ENCODE results near the gene SELPLG. TPM values are rescaled to one million over a fixed set of nuclear protein-coding genes. Genes with fewer than 3 reads are reported as not detected.
A peak's percentile ranks its signal among the peaks of the same experiment; 100 is the strongest.

SELPLG gene
- total and polyA plus RNA-seq, 2 of the 4 experiments (the other 2 are of a cell fraction) = 3.2 to 10.8 TPM

DNA sequence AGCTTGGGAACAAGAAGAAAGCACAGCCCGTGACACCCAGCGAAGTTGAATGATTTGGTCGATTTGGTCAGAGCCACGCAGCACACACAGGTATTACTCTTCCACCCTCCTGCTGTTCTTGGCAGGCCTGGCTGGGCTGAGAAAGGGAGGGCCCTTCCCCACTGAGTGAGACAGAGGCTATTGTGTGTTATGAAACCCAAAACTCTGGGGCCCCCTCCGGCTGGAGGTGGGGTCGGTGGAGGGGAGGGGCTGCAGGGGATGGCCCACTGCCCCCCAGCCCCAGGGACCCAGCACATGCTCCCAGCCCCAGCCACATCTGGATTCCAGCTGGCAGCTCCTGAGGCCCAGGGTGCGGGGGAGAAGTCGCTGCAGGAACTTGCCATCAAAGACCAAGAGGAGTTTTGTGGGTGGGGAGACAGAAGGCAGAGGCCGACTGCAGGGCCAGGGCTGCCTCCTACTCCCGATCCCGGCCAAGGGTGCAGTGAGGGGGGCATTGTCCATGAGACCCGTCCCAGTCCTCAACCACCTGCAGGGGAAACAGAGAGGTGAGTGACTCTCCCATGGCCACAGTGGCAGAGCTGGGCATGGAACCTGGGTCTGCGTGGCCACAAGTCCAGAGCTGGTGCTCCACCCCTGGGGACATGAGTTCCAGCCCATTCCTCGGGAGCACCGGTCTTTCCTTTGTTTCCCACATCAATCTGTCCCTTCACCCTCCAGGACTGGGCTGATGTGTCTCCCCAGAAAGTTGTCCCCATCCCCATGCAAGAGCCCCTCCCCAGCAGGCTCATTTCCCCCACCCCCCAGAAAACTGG is 44.5 kb downstream of the SELPLG start:
- no peak overlapping the region for H2BK15ac ChIP-seq (ENCODE audit: low read depth, low read length)
- H2BK20ac ChIP-seq (ENCODE audit: low read depth, low read length) = no peak overlapping the region
- peak overlapping the region; percentile 23 for H2AK9ac ChIP-seq (replicated peaks; ENCODE audit: low read depth, low read length, poor library complexity)
- CTCF ChIA-PET = no interaction called here
- H3K9me1 ChIP-seq (ENCODE audit: insufficient read depth, low read length) = no peaks in the 10 kb centered on the region
- peaks cover 7% of the 10 kb centered on the region for H3K27me3 ChIP-seq (ENCODE audit: control insufficient read depth, insufficient read depth, low read length)
- POLR2A ChIA-PET (ENCODE audit: unreplicated experiment) = interaction anchor here (0.7 kb wide), 1 partner anchor 216 kb away, joined by 4 read pairs; no protein-coding TSS in a partner anchor
- 37% methylated on average over 5 of the region's 15 CpGs; no CpG with 5 or more reads in 1 of the 2 experiments for whole genome bisulfite sequencing, 2 experiments (ENCODE audit: extremely low coverage in 2 of 2, insufficient read length in 1 of 2)
- BruUV-seq (replicated peaks) = no TSS peak
- H3K4me1 ChIP-seq (ENCODE audit: control insufficient read depth, insufficient read depth, low read length) = peaks cover 8% of the 10 kb centered on the region; the same call in 1 of the 2 replicates
- no peak for DNase-seq
- no peaks in the 10 kb centered on the region for H3K79me1 ChIP-seq (ENCODE audit: low read depth in 1 of 2, low read length in 2 of 2)
- H2AFZ ChIP-seq (replicated peaks; ENCODE audit: low read length, poor library complexity) = peak overlapping the region; percentile 74
- H4K20me1 ChIP-seq (ENCODE audit: insufficient read depth, low read length) = no peaks in the 10 kb centered on the region
- no peaks in the 10 kb centered on the region for H3K9me3 ChIP-seq (ENCODE audit: control insufficient read depth, insufficient read depth, low read length)
- H3K14ac ChIP-seq (replicated peaks; ENCODE audit: low read depth, low read length) = no peak overlapping the region
- in situ Hi-C loops (cut with MboI; ENCODE audit: low sequenced_read_pairs) (no loop called here), dilution Hi-C loops (cut with HindIII; ENCODE audit: low sequenced_read_pairs, unreplicated experiment) (no loop called here), intact Hi-C loops (cut with micrococcal nuclease) (no loop called here)
- no peak overlapping the region for H4K91ac ChIP-seq (ENCODE audit: insufficient read depth, low read depth, low read length)
- H4K8ac ChIP-seq (ENCODE audit: low read depth in 2 of 2, low read length in 2 of 2) = no peak overlapping the region
- H3K27ac ChIP-seq (ENCODE audit: insufficient read depth, low read length) = no peak overlapping the region
- H2AK5ac ChIP-seq (ENCODE audit: low read depth, low read length) = peak overlapping the region; percentile 25; the same call in 1 of the 2 replicates
- no peak overlapping the region for H3K4ac ChIP-seq (ENCODE audit: low read depth, low read length)
- no peak overlapping the region; the same call in 1 of the 2 replicates for H3K18ac ChIP-seq (ENCODE audit: low read depth, low read length)
- H4K5ac ChIP-seq (ENCODE audit: low read depth, low read length) = no peak overlapping the region
- no peak overlapping the region for H2BK5ac ChIP-seq (ENCODE audit: low read depth, low read length, poor library complexity, severe bottlenecking)
- H3K4me3 ChIP-seq (ENCODE audit: insufficient read depth, low read depth, low read length) = no peak overlapping the region
- peak overlapping the region; percentile 14; the same call in 1 of the 2 replicates for H3K4me2 ChIP-seq (ENCODE audit: low read depth, low read length)
- H3K56ac ChIP-seq (ENCODE audit: extremely low read depth, insufficient read depth, low read length) = no peak overlapping the region
- no peak overlapping the region for H2BK120ac ChIP-seq (ENCODE audit: low read depth, low read length)
- no peak overlapping the region for H3K23ac ChIP-seq (ENCODE audit: low read depth, low read length)
- peaks cover 2% of the 10 kb centered on the region; the same call in 1 of the 2 replicates for H3K36me3 ChIP-seq (ENCODE audit: control insufficient read depth, insufficient read depth, low read length)
- ATAC-seq (ENCODE audit: low read depth) = peak; percentile 60; the same call in 1 of the 2 replicates
- no peak overlapping the region for H3K9ac ChIP-seq (ENCODE audit: low read depth, low read length)
- TF ChIP-seq, protein P1, sequence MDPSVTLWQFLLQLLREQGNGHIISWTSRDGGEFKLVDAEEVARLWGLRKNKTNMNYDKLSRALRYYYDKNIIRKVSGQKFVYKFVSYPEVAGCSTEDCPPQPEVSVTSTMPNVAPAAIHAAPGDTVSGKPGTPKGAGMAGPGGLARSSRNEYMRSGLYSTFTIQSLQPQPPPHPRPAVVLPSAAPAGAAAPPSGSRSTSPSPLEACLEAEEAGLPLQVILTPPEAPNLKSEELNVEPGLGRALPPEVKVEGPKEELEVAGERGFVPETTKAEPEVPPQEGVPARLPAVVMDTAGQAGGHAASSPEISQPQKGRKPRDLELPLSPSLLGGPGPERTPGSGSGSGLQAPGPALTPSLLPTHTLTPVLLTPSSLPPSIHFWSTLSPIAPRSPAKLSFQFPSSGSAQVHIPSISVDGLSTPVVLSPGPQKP (IDR thresholded peaks at IDR 0.05; ENCODE audit: borderline replicate concordance, low read depth, low read length) = no peak
- no peak for TF ChIP-seq CHD1 (IDR thresholded peaks at IDR 0.05; ENCODE audit: low read depth, low read length)
- TF ChIP-seq, protein P2, sequence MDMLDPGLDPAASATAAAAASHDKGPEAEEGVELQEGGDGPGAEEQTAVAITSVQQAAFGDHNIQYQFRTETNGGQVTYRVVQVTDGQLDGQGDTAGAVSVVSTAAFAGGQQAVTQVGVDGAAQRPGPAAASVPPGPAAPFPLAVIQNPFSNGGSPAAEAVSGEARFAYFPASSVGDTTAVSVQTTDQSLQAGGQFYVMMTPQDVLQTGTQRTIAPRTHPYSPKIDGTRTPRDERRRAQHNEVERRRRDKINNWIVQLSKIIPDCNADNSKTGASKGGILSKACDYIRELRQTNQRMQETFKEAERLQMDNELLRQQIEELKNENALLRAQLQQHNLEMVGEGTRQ (IDR thresholded peaks at IDR 0.05; ENCODE audit: low read depth, low read length) = no peak
- no peak for TF ChIP-seq MAFK (IDR thresholded peaks at IDR 0.05; ENCODE audit: low read depth, low read length)
- no peak for TF ChIP-seq MXI1 (IDR thresholded peaks at IDR 0.05; ENCODE audit: borderline replicate concordance, low read depth, low read length)
- no peak for TF ChIP-seq RCOR1 (IDR thresholded peaks at IDR 0.05; ENCODE audit: insufficient replicate concordance, low read length)
- no peak for TF ChIP-seq SMC3 (IDR thresholded peaks at IDR 0.05; ENCODE audit: low read depth, low read length)
- TF ChIP-seq BHLHE40 (IDR thresholded peaks at IDR 0.05; ENCODE audit: low read depth, low read length) = no peak
- TF ChIP-seq, protein P3, sequence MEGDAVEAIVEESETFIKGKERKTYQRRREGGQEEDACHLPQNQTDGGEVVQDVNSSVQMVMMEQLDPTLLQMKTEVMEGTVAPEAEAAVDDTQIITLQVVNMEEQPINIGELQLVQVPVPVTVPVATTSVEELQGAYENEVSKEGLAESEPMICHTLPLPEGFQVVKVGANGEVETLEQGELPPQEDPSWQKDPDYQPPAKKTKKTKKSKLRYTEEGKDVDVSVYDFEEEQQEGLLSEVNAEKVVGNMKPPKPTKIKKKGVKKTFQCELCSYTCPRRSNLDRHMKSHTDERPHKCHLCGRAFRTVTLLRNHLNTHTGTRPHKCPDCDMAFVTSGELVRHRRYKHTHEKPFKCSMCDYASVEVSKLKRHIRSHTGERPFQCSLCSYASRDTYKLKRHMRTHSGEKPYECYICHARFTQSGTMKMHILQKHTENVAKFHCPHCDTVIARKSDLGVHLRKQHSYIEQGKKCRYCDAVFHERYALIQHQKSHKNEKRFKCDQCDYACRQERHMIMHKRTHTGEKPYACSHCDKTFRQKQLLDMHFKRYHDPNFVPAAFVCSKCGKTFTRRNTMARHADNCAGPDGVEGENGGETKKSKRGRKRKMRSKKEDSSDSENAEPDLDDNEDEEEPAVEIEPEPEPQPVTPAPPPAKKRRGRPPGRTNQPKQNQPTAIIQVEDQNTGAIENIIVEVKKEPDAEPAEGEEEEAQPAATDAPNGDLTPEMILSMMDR (conservative IDR thresholded peaks at IDR 0.05; ENCODE audit: low read depth, low read length) = no peak
- no peak for TF ChIP-seq POLR2A (IDR thresholded peaks at IDR 0.05; ENCODE audit: low read depth, low read length)
- TF ChIP-seq MAZ (IDR thresholded peaks at IDR 0.05; ENCODE audit: borderline replicate concordance, low read depth, low read length) = no peak
- no peak for TF ChIP-seq RFX5 (IDR thresholded peaks at IDR 0.05; ENCODE audit: low read depth, low read length)
- TF ChIP-seq NFE2L2 (IDR thresholded peaks at IDR 0.05; ENCODE audit: low read depth, low read length) = no peak
- no peak for TF ChIP-seq FOS (IDR thresholded peaks at IDR 0.05; ENCODE audit: low read depth, low read length)

Data from IMR-90 (cell line).